Tibial nerve (tissue), 4 donors: ENCODE results near the gene KHDRBS2. TPM values are rescaled to one million over a fixed set of nuclear protein-coding genes. Genes with fewer than 3 reads are reported as not detected.

ENCODE experiments used
- DNase-seq, 2 donors: peaks; one replicate each; pipeline ENCODE4 v3.0.0-alpha.2; 2019; ENCODE audit warnings: low spot score in 2 of 2
- H3K27ac ChIP-seq, 4 donors: fragments of 200-600 bp; sonication (generic) in 3 of 4; one replicate each; pipeline ENCODE4 v1.5.1; 2017 to 2019; ENCODE audit warnings: mild to moderate bottlenecking in 1 of 4
- H3K27me3 ChIP-seq, 2 donors: fragments of 200-600 bp; sonication (generic) in 1 of 2; one replicate each; pipeline versions ENCODE4 v1.5.1 to v1.6.0; 2017 to 2019
- H3K36me3 ChIP-seq, 3 donors: fragments of 200-600 bp; sonication (generic); one replicate each; pipeline ENCODE4 v1.5.1; 2018 to 2019
- H3K4me1 ChIP-seq, 4 donors: fragments of 200-600 bp; sonication (generic) in 3 of 4; one replicate each; pipeline ENCODE4 v1.5.1; 2017 to 2019
- H3K4me3 ChIP-seq, 4 donors: fragments of 200-600 bp; sonication (generic) in 3 of 4; one replicate each; pipeline ENCODE4 v1.5.1; 2017 to 2019; ENCODE audit warnings: mild to moderate bottlenecking in 1 of 4, moderate library complexity in 1 of 4
- H3K9me3 ChIP-seq, 4 donors: fragments of 200-600 bp; sonication (generic) in 3 of 4; one replicate each; pipeline ENCODE4 v1.5.1; 2017 to 2019
- EP300 ChIP-seq, 2 donors: sonication (generic); formaldehyde crosslinking; IDR thresholded peaks; one replicate each; pipeline ENCODE4 v1.6.1; 2017; ENCODE audit warnings: antibody characterized with exemption in 2 of 2, mild to moderate bottlenecking in 1 of 2
- POLR2A ChIP-seq, 2 donors: fragments of 450-650 bp; IDR thresholded peaks; one replicate each; pipeline ENCODE4 v1.6.1; 2017; ENCODE audit warnings: antibody characterized with exemption in 2 of 2, mild to moderate bottlenecking in 2 of 2, moderate library complexity in 2 of 2
- WGBS, 2 donors: methylation state at CpG; one replicate each; pipeline ENCODE4 v1.1.5; 2018; 5-methylcytosine and 5-hydroxymethylcytosine counted together
- total RNA-seq, 4 donors: library from RNA; depleted of rRNA; stranded (reverse); fragments of >200 nt; gene quantifications; one replicate each; pipeline ENCODE4 v1.1.0, GENCODE V29; 2016
- TF ChIP-seq, protein P1 (sequence below), 5 experiments: fragments of 200-600 bp in 3 of 5; fragments of 450-650 bp in 2 of 5; sonication (generic) in 3 of 5; IDR thresholded peaks; one replicate each; pipeline ENCODE4 v1.5.1; 2016 to 2019; ENCODE audit warnings: antibody characterized with exemption in 5 of 5, mild to moderate bottlenecking in 3 of 5, moderate library complexity in 2 of 5

KHDRBS2 gene
- total RNA-seq, result 1 to 10 TPM in 1 of 4 donors, under 1 TPM in 2, not detected in 1; 0.21 to 3.3 (median 0.22) TPM

GRCh38 chr6:62285612-62286469, at the start of gene KHDRBS2:
Gene KHDRBS2, minus strand, starts transcription at chr6:62286225.
- Histone ChIP-seq H3K27ac (no peak within 1 kb of the TSS), H3K27me3 (peaks cover 0 to 25% of the 10 kb centered on the region in 2 donors), H3K36me3 (no peaks in the 10 kb centered on the region), H3K4me3 (peak within 1 kb of the TSS; percentile 26 to 56 (median 36)), H3K9me3 (no peaks in the 10 kb centered on the region), H3K4me1 (peaks cover 0 to 14% (median 0%) of the 10 kb centered on the region in 4 donors)
- 1% methylated on average over 29 to 61 of the region's 66 CpGs for WGBS, 2 donors
- peak; percentile 56 to 64 for DNase-seq
- TF ChIP-seq POLR2A (IDR thresholded peaks at IDR 0.05) (peak in 1 of 2 donors; percentile 16), EP300 (IDR thresholded peaks at IDR 0.05) (no peak)
- TF ChIP-seq, protein P1, sequence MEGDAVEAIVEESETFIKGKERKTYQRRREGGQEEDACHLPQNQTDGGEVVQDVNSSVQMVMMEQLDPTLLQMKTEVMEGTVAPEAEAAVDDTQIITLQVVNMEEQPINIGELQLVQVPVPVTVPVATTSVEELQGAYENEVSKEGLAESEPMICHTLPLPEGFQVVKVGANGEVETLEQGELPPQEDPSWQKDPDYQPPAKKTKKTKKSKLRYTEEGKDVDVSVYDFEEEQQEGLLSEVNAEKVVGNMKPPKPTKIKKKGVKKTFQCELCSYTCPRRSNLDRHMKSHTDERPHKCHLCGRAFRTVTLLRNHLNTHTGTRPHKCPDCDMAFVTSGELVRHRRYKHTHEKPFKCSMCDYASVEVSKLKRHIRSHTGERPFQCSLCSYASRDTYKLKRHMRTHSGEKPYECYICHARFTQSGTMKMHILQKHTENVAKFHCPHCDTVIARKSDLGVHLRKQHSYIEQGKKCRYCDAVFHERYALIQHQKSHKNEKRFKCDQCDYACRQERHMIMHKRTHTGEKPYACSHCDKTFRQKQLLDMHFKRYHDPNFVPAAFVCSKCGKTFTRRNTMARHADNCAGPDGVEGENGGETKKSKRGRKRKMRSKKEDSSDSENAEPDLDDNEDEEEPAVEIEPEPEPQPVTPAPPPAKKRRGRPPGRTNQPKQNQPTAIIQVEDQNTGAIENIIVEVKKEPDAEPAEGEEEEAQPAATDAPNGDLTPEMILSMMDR (IDR thresholded peaks at IDR 0.05), result no peak

GRCh38 chr6:62328607-62329006, 42.6 kb upstream of the KHDRBS2 start:
- TF ChIP-seq POLR2A (IDR thresholded peaks at IDR 0.05), result no peak
- TF ChIP-seq EP300 (IDR thresholded peaks at IDR 0.05), result no peak
- TF ChIP-seq, protein P1 (IDR thresholded peaks at IDR 0.05), result no peak
- DNase-seq, result no peak
- Histone ChIP-seq H3K27me3 (no peaks in the 10 kb centered on the region), H3K4me3 (no peak overlapping the region), H3K4me1 (no peaks in the 10 kb centered on the region), H3K36me3 (no peaks in the 10 kb centered on the region), H3K27ac (no peak overlapping the region), H3K9me3 (peaks cover 0 to 10% (median 1%) of the 10 kb centered on the region in 4 donors)
- WGBS, 2 donors, result 70 to 72% methylated on average over 2 of the region's 2 CpGs

GRCh38 chr6:62324834-62325233, 38.8 kb upstream of the KHDRBS2 start:
- no peaks in the 10 kb centered on the region for H3K27me3 ChIP-seq
- TF ChIP-seq POLR2A (IDR thresholded peaks at IDR 0.05) (no peak), EP300 (IDR thresholded peaks at IDR 0.05) (no peak)
- TF ChIP-seq, protein P1 (IDR thresholded peaks at IDR 0.05), result no peak
- H3K4me1 ChIP-seq, result no peaks in the 10 kb centered on the region
- WGBS, 2 donors, result 38 to 50% methylated on average over 4 of the region's 4 CpGs
- no peaks in the 10 kb centered on the region for H3K36me3 ChIP-seq
- H3K9me3 ChIP-seq, result no peaks in the 10 kb centered on the region
- no peak overlapping the region for H3K4me3 ChIP-seq
- no peak overlapping the region for H3K27ac ChIP-seq
- no peak for DNase-seq

- WGBS, 2 donors, result 68 to 70% methylated on average over 7 of the region's 7 CpGs
- DNase-seq, result no peak
- H3K36me3 ChIP-seq, result no peaks in the 10 kb centered on the region
Observed at GRCh38 chr6:62323818-62324431, 37.9 kb upstream of the KHDRBS2 start.

More at GRCh38 chr6:62323818-62324431, 37.9 kb upstream of the KHDRBS2 start:
- Histone ChIP-seq H3K27me3 (no peaks in the 10 kb centered on the region), H3K4me3 (no peak overlapping the region), H3K27ac (no peak overlapping the region), H3K9me3 (no peaks in the 10 kb centered on the region), H3K4me1 (no peaks in the 10 kb centered on the region)
- no peak for TF ChIP-seq EP300 (IDR thresholded peaks at IDR 0.05)
- TF ChIP-seq POLR2A (IDR thresholded peaks at IDR 0.05), result no peak
- TF ChIP-seq, protein P1 (IDR thresholded peaks at IDR 0.05), result no peak
